Fibroblast of lung (primary cell): ENCODE measurements around the gene LYPD6. TPM values are rescaled to one million over a fixed set of nuclear protein-coding genes. Genes with fewer than 3 reads are reported as not detected.

Source experiments
- DNase-seq, 2 donors: peaks; one replicate each; pipeline versions ENCODE4 v3.0.0 to v3.0.0-alpha.2; 2010; ENCODE audit warnings: low read depth in 2 of 2
- H2AFZ ChIP-seq: 2 replicates; pipeline ENCODE4 v1.5.1; 2012; ENCODE audit warnings: low read length, control low read depth, inconsistent platforms
- H3K27ac ChIP-seq: 2 replicates; pipeline ENCODE4 v1.5.1; 2011; ENCODE audit warnings: low read length, control low read depth; ENCODE audit not compliant: insufficient read depth
- H3K27me3 ChIP-seq: 2 replicates; pipeline ENCODE4 v1.5.1; 2011; ENCODE audit warnings: mild to moderate bottlenecking, low read length; ENCODE audit not compliant: control insufficient read depth, insufficient read depth
- H3K36me3 ChIP-seq: 2 replicates; pipeline ENCODE4 v1.5.1; 2011; ENCODE audit warnings: low read length; ENCODE audit not compliant: control insufficient read depth, insufficient read depth
- H3K4me1 ChIP-seq: 2 replicates; pipeline ENCODE4 v1.5.1; 2011; ENCODE audit warnings: low read length; ENCODE audit not compliant: control insufficient read depth, insufficient read depth; ENCODE audit errors: extremely low read depth
- H3K4me2 ChIP-seq: 2 replicates; pipeline ENCODE4 v1.5.1; 2011; ENCODE audit warnings: low read length, control low read depth; ENCODE audit not compliant: insufficient read depth; ENCODE audit errors: extremely low read depth
- H3K4me3 ChIP-seq, 4 experiments: fragments of 200-600 bp in 1 of 4; sonication (generic) in 1 of 4; replicated peaks in 1 of 4; 2 replicates each; pipeline ENCODE4 v1.5.1; 2011 to 2016; ENCODE audit warnings: low read length in 4 of 4, low read depth in 3 of 4, mild to moderate bottlenecking in 3 of 4, control low read depth in 2 of 4, inconsistent platforms in 1 of 4, mixed read lengths in 1 of 4; ENCODE audit not compliant: insufficient read depth in 1 of 4; ENCODE audit errors: control extremely low read depth in 1 of 4
- H3K79me2 ChIP-seq: 2 replicates; pipeline ENCODE4 v1.5.1; 2012; ENCODE audit warnings: mild to moderate bottlenecking, low read length, inconsistent platforms; ENCODE audit not compliant: control insufficient read depth, insufficient read depth
- H3K9ac ChIP-seq: 2 replicates; pipeline ENCODE4 v1.5.1; 2011; ENCODE audit warnings: mild to moderate bottlenecking, low read length, control low read depth; ENCODE audit not compliant: insufficient read depth
- H3K9me3 ChIP-seq: 2 replicates; pipeline ENCODE4 v1.5.1; 2012; ENCODE audit warnings: low read depth, low read length; ENCODE audit not compliant: control insufficient read depth, insufficient read depth
- H4K20me1 ChIP-seq: 2 replicates; pipeline ENCODE4 v1.5.1; 2011; ENCODE audit warnings: low read length; ENCODE audit not compliant: control insufficient read depth, insufficient read depth; ENCODE audit errors: extremely low read depth
- CTCF ChIP-seq, 2 donors: IDR thresholded peaks in 1 of 2; conservative IDR thresholded peaks in 1 of 2; 1 replicate in 1 of 2; 2 replicates in 1 of 2; pipeline ENCODE4 v1.5.1; 2011 to 2012; ENCODE audit warnings: low read length in 2 of 2, control low read depth in 1 of 2, inconsistent platforms in 1 of 2, low read depth in 1 of 2, mild to moderate bottlenecking in 1 of 2
- EZH2 ChIP-seq: IDR thresholded peaks from 2 replicates; pipeline ENCODE4 v1.5.1; 2012; ENCODE audit warnings: low read length, control low read depth, mild to moderate bottlenecking; ENCODE audit errors: missing control alignments
- polyA plus RNA-seq, 2 donors: library from polyadenylated mRNA; depleted of rRNA in 1 of 2; stranded (reverse) in 1 of 2; unstranded in 1 of 2; fragments of >200 nt; gene quantifications; 2 replicates each; pipeline ENCODE4 v1.2.1, GENCODE V29; 2011 to 2012; ENCODE audit warnings: missing spikeins in 1 of 2
- total RNA-seq: library from RNA; depleted of rRNA; stranded (reverse); fragments of >200 nt; gene quantifications from 2 replicates; pipeline ENCODE4 v1.2.1, GENCODE V29; 2014

The LYPD6 gene
- total and polyA plus RNA-seq, 2 donors (not counting 1 experiment from before 2014, with no cell fraction given): 0.17 to 3.7 TPM

DNA sequence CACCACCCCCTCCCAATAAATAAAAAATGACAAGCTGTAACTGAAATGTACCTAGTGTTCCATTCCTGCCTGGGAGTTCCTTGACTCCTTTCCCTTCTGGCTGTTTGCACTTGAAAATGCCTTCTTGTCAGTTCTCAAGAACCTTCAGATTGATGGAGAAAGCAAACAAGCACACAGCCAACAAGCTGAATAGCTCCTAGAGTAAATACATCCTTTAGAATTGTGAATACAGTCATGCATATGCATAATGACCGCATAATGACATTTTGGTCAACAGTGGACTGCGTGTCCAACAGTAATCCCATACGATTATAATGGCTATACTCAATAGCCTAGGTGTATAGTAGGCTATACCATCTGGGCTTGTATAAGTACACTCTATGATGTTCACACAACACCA is 97.0 kb downstream of the LYPD6 start:
- Histone ChIP-seq H3K9ac (no peak overlapping the region), H2AFZ (no peak overlapping the region), H3K36me3 (no peaks in the 10 kb centered on the region), H3K4me1 (peaks cover 4% of the 10 kb centered on the region), H3K4me2 (no peak overlapping the region), H4K20me1 (no peaks in the 10 kb centered on the region), H3K79me2 (no peaks in the 10 kb centered on the region), H3K9me3 (no peaks in the 10 kb centered on the region), H3K4me3 (no peak overlapping the region), H3K27me3 (no peaks in the 10 kb centered on the region), H3K27ac (no peak overlapping the region)
- DNase-seq: no peak
- TF ChIP-seq EZH2: no peak
- no peak for TF ChIP-seq CTCF (conservative IDR thresholded peaks at IDR 0.05 in 1 of 2, IDR thresholded peaks at IDR 0.05 in 1 of 2; ENCODE audit: low read depth in 1 of 2, low read length in 2 of 2)

DNA sequence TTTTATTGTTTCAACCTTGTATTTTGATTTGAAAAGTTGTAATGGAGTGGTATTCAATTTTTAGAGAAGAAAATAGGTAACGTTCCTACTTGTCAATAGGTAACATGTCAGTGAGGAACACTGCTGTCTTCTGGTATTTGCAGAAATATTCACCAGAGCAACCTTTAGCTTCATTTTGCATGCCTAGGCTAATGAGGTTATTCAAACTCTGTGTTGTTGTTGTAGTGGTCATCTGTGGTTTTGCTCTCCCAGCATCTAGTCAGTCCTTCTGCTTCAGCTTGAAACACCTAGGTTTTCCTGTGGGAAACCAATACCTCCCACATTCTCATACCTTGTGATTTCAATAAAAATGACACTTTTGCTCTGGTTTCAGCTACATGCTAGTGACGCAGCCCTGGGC is 98.4 kb downstream of the LYPD6 start:
- TF ChIP-seq EZH2: no peak
- no peak for TF ChIP-seq CTCF (conservative IDR thresholded peaks at IDR 0.05 in 1 of 2, IDR thresholded peaks at IDR 0.05 in 1 of 2; ENCODE audit: low read depth in 1 of 2, low read length in 2 of 2)

GRCh38 chr2:149430743-149431736 is 100.7 kb downstream of the LYPD6 start:
- Histone ChIP-seq H3K9me3 (no peaks in the 10 kb centered on the region), H3K79me2 (no peaks in the 10 kb centered on the region), H3K27me3 (no peaks in the 10 kb centered on the region), H3K9ac (no peak overlapping the region), H3K36me3 (no peaks in the 10 kb centered on the region), H3K4me3 (no peak overlapping the region), H4K20me1 (no peaks in the 10 kb centered on the region), H3K4me2 (peak overlapping the region; percentile 83), H3K27ac (no peak overlapping the region), H2AFZ (no peak overlapping the region), H3K4me1 (peaks cover 2% of the 10 kb centered on the region)
- peak; percentile 28 to 31 for DNase-seq
- TF ChIP-seq EZH2 (no peak), CTCF (conservative IDR thresholded peaks at IDR 0.05 in 1 of 2, IDR thresholded peaks at IDR 0.05 in 1 of 2; ENCODE audit: low read depth in 1 of 2, low read length in 2 of 2) (no peak)

More for the DNA sequence above, 98.4 kb downstream of the LYPD6 start:
- Histone ChIP-seq H3K27ac (no peak overlapping the region), H3K27me3 (no peaks in the 10 kb centered on the region), H3K36me3 (no peaks in the 10 kb centered on the region), H3K9me3 (no peaks in the 10 kb centered on the region), H2AFZ (no peak overlapping the region), H3K79me2 (no peaks in the 10 kb centered on the region), H3K4me2 (no peak overlapping the region), H3K4me3 (no peak overlapping the region), H3K9ac (no peak overlapping the region), H4K20me1 (no peaks in the 10 kb centered on the region), H3K4me1 (peaks cover 2% of the 10 kb centered on the region)
- no peak for DNase-seq
